Measurements from ENCODE around the gene BLID. TPM values are rescaled to one million over a fixed set of nuclear protein-coding genes. Genes with fewer than 3 reads are reported as not detected.

Gene BLID
- total RNA-seq, 1 donor from 2014 or later: not detected

DNA sequence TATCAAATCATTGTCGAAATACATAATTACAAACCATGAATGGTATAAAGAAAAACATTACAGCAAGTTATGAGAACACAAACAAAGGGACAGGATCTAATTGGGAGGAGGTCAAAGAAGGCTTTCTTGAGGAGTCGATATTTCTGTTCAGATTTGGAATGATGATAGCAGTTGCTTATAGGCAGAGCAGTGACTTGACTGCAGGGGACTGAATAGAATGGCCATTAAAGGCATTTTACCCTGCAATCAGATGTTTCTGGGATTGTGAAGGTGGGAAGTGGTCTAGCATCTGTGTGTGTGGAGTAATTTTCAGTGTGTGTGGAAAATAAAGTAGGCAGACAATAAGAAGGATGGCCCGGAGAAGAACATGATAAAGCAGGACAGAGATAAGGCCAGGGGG lies 41.0 kb downstream of the BLID start:
- POLR2A ChIA-PET: no interaction called here
- Mint-ChIP-seq H3K9me3 (no peaks in the 10 kb centered on the region), H3K36me3 (ENCODE audit: low read depth) (no peaks in the 10 kb centered on the region), H3K4me3 (no peak overlapping the region), H3K4me1 (no peaks in the 10 kb centered on the region), H3K27ac (no peak overlapping the region), H3K27me3 (peaks cover 2% of the 10 kb centered on the region)
- intact Hi-C loops (cut with micrococcal nuclease): no loop called here
- TF ChIP-seq, protein P1, sequence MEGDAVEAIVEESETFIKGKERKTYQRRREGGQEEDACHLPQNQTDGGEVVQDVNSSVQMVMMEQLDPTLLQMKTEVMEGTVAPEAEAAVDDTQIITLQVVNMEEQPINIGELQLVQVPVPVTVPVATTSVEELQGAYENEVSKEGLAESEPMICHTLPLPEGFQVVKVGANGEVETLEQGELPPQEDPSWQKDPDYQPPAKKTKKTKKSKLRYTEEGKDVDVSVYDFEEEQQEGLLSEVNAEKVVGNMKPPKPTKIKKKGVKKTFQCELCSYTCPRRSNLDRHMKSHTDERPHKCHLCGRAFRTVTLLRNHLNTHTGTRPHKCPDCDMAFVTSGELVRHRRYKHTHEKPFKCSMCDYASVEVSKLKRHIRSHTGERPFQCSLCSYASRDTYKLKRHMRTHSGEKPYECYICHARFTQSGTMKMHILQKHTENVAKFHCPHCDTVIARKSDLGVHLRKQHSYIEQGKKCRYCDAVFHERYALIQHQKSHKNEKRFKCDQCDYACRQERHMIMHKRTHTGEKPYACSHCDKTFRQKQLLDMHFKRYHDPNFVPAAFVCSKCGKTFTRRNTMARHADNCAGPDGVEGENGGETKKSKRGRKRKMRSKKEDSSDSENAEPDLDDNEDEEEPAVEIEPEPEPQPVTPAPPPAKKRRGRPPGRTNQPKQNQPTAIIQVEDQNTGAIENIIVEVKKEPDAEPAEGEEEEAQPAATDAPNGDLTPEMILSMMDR (IDR thresholded peaks at IDR 0.05): no peak
- CTCF ChIA-PET: no interaction called here
- DNase-seq: no peak
- ATAC-seq (ENCODE audit: low read depth): no peak

DNA sequence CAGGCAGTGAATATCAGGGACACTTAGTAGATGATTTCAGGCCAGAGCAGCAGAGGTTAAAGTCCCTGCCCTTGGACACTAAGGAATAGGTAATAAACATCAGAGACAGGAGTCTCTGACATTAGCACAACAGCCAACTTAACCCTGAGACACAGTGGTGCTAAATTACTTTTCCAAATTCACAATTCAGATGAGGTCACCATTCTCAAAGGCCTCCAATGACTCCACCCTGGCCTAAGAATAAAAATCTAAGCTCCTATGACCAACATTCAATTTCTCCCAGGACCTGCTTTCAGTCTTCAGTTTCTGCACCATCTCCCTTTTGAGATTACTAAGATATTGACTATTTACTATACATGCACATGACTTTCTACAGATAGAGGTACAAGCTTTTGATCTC lies 42.0 kb downstream of the BLID start:
- Mint-ChIP-seq H3K4me1 (no peaks in the 10 kb centered on the region), H3K36me3 (ENCODE audit: low read depth) (no peaks in the 10 kb centered on the region), H3K9me3 (no peaks in the 10 kb centered on the region), H3K27me3 (peaks cover 4% of the 10 kb centered on the region), H3K27ac (no peak overlapping the region), H3K4me3 (no peak overlapping the region)
- TF ChIP-seq, protein P1 (IDR thresholded peaks at IDR 0.05): no peak
- ATAC-seq (ENCODE audit: low read depth) (no peak), DNase-seq (no peak)
- intact Hi-C loops (cut with micrococcal nuclease): no loop called here
- ChIA-PET CTCF (no interaction called here), POLR2A (no interaction called here)

DNA sequence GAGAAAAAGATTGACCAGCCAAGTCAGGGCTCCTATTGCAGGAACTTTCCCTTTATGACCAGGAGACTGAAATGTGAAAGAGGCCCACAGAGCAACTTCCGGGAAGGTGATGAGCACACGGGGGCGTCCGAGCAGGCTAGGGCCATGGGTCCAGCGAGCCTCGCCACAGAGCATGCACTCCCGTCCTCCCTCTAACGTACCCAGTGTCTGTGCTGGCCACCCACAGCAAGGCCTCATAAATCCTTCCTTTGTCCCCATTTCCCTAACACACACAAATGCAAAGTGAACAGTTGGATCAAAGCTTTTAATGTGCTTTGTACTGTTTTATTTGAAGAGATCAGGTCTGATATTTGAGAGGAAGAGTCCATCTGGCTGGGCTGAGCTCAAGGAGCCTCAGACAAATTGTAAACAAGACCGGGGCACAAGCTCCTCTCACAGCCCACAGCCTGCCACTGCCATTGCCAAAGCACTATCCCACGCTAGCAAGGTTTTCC lies 44.3 kb downstream of the BLID start:
- no peak overlapping the region for H3K27ac Mint-ChIP-seq
- peaks cover 4% of the 10 kb centered on the region for H3K27me3 Mint-ChIP-seq
- ChIA-PET CTCF (no interaction called here), POLR2A (no interaction called here)
- DNase-seq (no peak), ATAC-seq (ENCODE audit: low read depth) (no peak)
- intact Hi-C loops (cut with micrococcal nuclease): no loop called here
- no peak overlapping the region for H3K4me3 Mint-ChIP-seq
- no peaks in the 10 kb centered on the region for H3K4me1 Mint-ChIP-seq
- no peaks in the 10 kb centered on the region for H3K36me3 Mint-ChIP-seq (ENCODE audit: low read depth)
- TF ChIP-seq, protein P1 (IDR thresholded peaks at IDR 0.05): no peak
- no peaks in the 10 kb centered on the region for H3K9me3 Mint-ChIP-seq

DNA sequence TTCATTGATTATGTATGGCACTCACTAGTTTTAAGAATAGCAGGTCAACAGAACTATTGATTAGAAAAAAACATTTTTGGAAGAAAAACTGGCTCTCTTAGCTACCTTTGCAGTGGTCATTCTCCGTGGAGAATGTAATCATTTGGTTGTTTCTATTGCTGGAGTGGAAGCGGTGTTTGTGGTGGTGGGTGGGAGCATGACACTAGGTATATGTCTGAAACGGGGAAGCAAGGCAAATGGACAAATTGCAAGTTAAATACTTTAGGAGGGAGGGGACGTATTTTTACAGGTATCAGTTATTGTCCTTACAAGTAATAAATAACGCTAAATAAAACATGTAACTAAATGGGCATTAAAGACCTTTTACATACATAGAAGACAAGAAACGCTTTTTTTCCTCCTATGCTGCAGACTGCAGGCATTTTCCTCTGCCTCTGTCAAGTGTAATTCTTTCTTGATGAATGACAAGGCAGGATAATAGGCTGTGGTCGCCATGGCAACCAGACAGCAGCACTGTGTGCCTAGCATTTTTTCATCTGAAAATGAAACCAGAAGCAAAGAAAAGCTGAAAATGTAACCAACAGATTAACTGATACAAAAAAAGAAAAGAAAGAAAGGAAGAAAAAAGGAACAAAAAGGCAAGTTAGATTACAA lies 46.2 kb downstream of the BLID start:
- CTCF ChIA-PET: no interaction called here

DNA sequence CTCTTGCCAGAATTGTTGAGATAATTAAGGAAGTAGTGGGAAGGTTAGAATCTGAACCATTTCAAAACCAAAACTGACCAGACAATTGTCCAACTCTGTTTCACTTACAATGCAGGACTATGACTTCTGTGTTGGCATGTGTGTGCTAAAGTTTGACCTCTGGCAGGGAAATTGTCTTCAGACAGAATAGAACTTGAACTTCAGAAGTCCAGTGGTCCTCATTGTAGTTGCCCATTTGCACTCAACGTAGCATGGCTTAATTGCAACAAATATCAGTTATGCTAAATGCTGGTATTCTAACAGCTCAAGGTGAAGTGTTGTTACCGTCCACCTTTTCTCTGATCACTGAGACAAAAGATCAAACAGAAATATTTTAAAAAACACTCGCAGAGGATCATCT lies 47.2 kb downstream of the BLID start:
- POLR2A ChIA-PET: no interaction called here
- intact Hi-C loops (cut with micrococcal nuclease): no loop called here
- no peaks in the 10 kb centered on the region for H3K9me3 Mint-ChIP-seq
- H3K4me3 Mint-ChIP-seq: no peak overlapping the region
- H3K36me3 Mint-ChIP-seq (ENCODE audit: low read depth): no peaks in the 10 kb centered on the region
- no peak for DNase-seq
- CTCF ChIA-PET: no interaction called here
- no peak overlapping the region for H3K27ac Mint-ChIP-seq
- ATAC-seq (ENCODE audit: low read depth): no peak
- H3K4me1 Mint-ChIP-seq: no peaks in the 10 kb centered on the region
- TF ChIP-seq, protein P1 (IDR thresholded peaks at IDR 0.05): no peak
- H3K27me3 Mint-ChIP-seq: peaks cover 4% of the 10 kb centered on the region

More for the DNA sequence above, 46.2 kb downstream of the BLID start:
- no peak overlapping the region for H3K4me3 Mint-ChIP-seq
- H3K27me3 Mint-ChIP-seq: peaks cover 4% of the 10 kb centered on the region
- H3K27ac Mint-ChIP-seq: no peak overlapping the region
- intact Hi-C loops (cut with micrococcal nuclease): no loop called here
- DNase-seq: no peak
- TF ChIP-seq, protein P1 (IDR thresholded peaks at IDR 0.05): no peak
- ATAC-seq (ENCODE audit: low read depth): no peak
- no peaks in the 10 kb centered on the region for H3K9me3 Mint-ChIP-seq
- H3K4me1 Mint-ChIP-seq: no peaks in the 10 kb centered on the region
- POLR2A ChIA-PET: no interaction called here
- H3K36me3 Mint-ChIP-seq (ENCODE audit: low read depth): no peaks in the 10 kb centered on the region
